Endothelial cell (in vitro differentiated cells): Measurements from ENCODE around the gene VEZF1. TPM values are rescaled to one million over a fixed set of nuclear protein-coding genes. Genes with fewer than 3 reads are reported as not detected.
"Not testable (repeated sequence)": the region's sequence is repeated elsewhere in the genome, so short reads cannot be mapped to it uniquely, and the experiment has no call there.

Experiments used
- DNase-seq: peaks from one replicate; pipeline ENCODE4 v3.0.0; 2021; ENCODE audit warnings: low spot score
- H3K27ac Mint-ChIP-seq: one replicate; pipeline ENCODE4 v1.8.0; 2021; ENCODE audit warnings: mixed read lengths, inconsistent platforms; ENCODE audit not compliant: unreplicated experiment
- H3K27me3 Mint-ChIP-seq: one replicate; pipeline ENCODE4 v1.8.0; 2021; ENCODE audit warnings: mild to moderate bottlenecking, moderate library complexity, mixed read lengths, inconsistent platforms; ENCODE audit not compliant: unreplicated experiment
- H3K36me3 Mint-ChIP-seq: one replicate; pipeline ENCODE4 v1.8.0; 2021; ENCODE audit warnings: mild to moderate bottlenecking, low read depth, mixed read lengths, inconsistent platforms; ENCODE audit not compliant: unreplicated experiment
- H3K4me1 Mint-ChIP-seq: one replicate; pipeline ENCODE4 v1.8.0; 2021; ENCODE audit warnings: mild to moderate bottlenecking, mixed read lengths, inconsistent platforms; ENCODE audit not compliant: unreplicated experiment
- H3K4me3 Mint-ChIP-seq: one replicate; pipeline ENCODE4 v1.8.0; 2021; ENCODE audit warnings: mild to moderate bottlenecking, mixed read lengths, inconsistent platforms; ENCODE audit not compliant: unreplicated experiment
- H3K9me3 Mint-ChIP-seq: one replicate; pipeline ENCODE4 v1.8.0; 2021; ENCODE audit warnings: mixed read lengths, inconsistent platforms; ENCODE audit not compliant: unreplicated experiment
- total RNA-seq: library from RNA; stranded (reverse); fragmentation: NEBNext Ultra II Directional; extraction: Animal tissue kit (Norgen Biotek cat#: 25700); gene quantifications from one replicate; pipeline ENCODE4 v1.2.1, GENCODE V29; 2021; ENCODE audit not compliant: unreplicated experiment
- TF ChIP-seq, protein P1 (sequence below): fragments of 200-600 bp; sonication (generic); IDR thresholded peaks from one replicate; pipeline ENCODE4 v1.5.0; 2021; ENCODE audit warnings: antibody characterized with exemption; ENCODE audit not compliant: unreplicated experiment

The VEZF1 gene
- total RNA-seq, 1 donor from 2014 or later: 43.7 TPM

DNA sequence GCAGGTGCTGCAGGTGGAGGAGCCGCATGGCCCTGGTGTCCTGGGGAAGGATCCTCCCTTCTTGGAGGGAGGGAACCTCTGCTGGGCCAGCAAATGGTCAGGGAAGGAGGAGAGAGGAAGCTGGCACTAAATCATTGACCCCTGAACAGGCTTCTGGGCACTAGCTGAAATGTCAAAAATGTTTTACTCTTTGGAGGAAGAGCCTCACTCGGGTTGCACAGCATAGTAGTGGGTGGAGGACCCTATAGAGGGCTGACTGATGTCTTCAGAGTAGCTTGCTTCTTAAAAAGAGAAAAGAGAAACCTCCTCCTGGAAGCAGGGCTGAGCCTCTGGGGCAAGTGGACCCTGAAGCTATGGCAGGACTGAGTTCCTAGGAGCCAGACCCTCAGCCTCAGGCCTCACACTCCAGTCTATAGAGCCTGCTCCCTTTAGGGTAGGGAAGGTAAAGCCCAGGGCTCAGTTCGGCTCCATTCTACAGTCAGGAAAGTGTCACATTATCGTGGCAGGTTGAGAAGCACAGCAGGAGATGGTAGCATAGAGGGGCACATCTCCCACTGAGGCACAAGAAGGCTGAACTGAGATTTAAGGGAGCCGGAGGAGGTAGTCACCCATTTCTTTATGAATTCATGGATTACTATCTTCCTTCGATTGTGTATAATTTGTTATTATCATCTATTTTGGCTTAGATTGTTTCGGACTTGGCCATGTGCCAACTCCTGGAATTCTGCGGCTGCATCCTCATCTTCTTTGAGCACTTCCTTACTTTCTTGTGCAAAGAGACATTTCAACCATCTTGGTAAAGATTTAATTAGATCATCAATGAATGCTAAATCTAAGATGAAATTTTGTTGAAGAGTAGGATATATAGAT lies 25.5 kb downstream of the VEZF1 start:
- no peaks in the 10 kb centered on the region for H3K9me3 Mint-ChIP-seq
- TF ChIP-seq, protein P1, sequence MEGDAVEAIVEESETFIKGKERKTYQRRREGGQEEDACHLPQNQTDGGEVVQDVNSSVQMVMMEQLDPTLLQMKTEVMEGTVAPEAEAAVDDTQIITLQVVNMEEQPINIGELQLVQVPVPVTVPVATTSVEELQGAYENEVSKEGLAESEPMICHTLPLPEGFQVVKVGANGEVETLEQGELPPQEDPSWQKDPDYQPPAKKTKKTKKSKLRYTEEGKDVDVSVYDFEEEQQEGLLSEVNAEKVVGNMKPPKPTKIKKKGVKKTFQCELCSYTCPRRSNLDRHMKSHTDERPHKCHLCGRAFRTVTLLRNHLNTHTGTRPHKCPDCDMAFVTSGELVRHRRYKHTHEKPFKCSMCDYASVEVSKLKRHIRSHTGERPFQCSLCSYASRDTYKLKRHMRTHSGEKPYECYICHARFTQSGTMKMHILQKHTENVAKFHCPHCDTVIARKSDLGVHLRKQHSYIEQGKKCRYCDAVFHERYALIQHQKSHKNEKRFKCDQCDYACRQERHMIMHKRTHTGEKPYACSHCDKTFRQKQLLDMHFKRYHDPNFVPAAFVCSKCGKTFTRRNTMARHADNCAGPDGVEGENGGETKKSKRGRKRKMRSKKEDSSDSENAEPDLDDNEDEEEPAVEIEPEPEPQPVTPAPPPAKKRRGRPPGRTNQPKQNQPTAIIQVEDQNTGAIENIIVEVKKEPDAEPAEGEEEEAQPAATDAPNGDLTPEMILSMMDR: no peak
- DNase-seq: no peak
- H3K27ac Mint-ChIP-seq: no peak overlapping the region
- H3K36me3 Mint-ChIP-seq: no peaks in the 10 kb centered on the region
- peaks cover 2% of the 10 kb centered on the region for H3K27me3 Mint-ChIP-seq
- H3K4me3 Mint-ChIP-seq: no peak overlapping the region
- H3K4me1 Mint-ChIP-seq: no peaks in the 10 kb centered on the region

DNA sequence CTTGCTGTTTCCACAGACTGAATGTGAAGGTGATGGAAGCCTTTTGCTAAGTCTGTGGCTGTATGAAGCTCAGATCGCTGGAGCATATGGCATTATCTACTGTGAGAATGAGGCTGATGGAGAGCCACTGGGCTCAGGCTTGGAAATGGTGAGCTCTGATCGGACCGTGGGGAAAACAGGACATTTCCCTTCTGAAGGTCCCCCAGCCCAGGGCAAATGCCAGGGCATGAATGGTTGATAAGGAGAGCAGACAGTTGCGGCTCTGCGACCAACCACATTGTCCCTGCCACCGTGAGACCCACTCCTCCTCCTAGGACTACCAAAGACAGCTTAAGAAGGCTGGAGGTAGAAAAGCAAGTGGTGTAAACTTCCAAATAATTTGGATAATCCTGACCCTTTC lies 28.1 kb downstream of the VEZF1 start:
- no peak for DNase-seq
- Mint-ChIP-seq H3K27me3 (peaks cover 11% of the 10 kb centered on the region), H3K27ac (no peak overlapping the region), H3K36me3 (no peaks in the 10 kb centered on the region), H3K4me1 (peaks cover 4% of the 10 kb centered on the region), H3K9me3 (no peaks in the 10 kb centered on the region), H3K4me3 (no peak overlapping the region)
- TF ChIP-seq, protein P1: no peak

DNA sequence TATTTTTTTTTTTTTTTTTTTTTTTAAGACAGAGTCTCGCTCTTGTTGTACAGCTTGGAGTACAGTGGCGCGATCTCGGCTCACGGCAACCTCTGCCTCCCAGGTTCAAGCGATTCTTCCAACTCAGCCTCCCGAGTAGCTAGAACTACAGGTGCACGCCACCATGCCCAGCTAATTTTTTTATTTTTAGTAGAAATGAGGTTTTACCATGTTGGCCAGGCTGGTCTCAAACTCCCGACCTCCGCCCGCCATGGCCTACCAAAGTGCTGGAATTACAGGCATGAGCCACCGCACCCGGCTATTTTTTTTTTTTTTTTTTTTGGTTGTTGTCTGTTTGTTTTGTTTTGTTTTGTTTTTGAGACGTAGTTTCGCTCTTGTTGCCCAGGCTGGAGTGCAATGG lies 29.7 kb downstream of the VEZF1 start:
- Mint-ChIP-seq H3K4me1 (peaks cover 13% of the 10 kb centered on the region), H3K27me3 (peaks cover 19% of the 10 kb centered on the region)
- not testable (repeated sequence) for H3K27ac Mint-ChIP-seq, H3K9me3 Mint-ChIP-seq, H3K36me3 Mint-ChIP-seq, H3K4me3 Mint-ChIP-seq, DNase-seq

DNA sequence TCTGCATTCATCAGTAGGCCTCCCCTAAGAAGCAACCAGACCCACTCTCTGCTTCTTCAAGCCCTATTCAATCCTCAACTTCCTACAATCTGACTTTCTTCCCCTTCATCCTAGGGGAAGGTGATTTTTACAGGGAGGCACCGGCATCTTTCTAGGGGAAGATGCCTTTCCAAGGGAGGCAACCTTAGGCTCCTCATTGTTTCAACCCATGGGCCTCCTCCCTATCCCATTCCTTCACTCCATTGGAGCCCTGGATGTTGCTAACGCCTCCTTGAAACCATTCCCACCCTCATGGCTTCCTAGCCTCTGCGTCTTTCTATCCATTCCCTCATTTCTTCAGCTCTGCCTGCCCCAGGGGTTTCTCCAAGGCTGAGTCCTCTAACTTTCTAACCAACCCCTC lies 30.2 kb downstream of the VEZF1 start:
- H3K9me3 Mint-ChIP-seq: no peaks in the 10 kb centered on the region
- peaks cover 18% of the 10 kb centered on the region for H3K4me1 Mint-ChIP-seq
- peaks cover 19% of the 10 kb centered on the region for H3K27me3 Mint-ChIP-seq
- H3K36me3 Mint-ChIP-seq: no peaks in the 10 kb centered on the region
- no peak overlapping the region for H3K27ac Mint-ChIP-seq
- TF ChIP-seq, protein P1: no peak
- H3K4me3 Mint-ChIP-seq: no peak overlapping the region
- DNase-seq: no peak

DNA sequence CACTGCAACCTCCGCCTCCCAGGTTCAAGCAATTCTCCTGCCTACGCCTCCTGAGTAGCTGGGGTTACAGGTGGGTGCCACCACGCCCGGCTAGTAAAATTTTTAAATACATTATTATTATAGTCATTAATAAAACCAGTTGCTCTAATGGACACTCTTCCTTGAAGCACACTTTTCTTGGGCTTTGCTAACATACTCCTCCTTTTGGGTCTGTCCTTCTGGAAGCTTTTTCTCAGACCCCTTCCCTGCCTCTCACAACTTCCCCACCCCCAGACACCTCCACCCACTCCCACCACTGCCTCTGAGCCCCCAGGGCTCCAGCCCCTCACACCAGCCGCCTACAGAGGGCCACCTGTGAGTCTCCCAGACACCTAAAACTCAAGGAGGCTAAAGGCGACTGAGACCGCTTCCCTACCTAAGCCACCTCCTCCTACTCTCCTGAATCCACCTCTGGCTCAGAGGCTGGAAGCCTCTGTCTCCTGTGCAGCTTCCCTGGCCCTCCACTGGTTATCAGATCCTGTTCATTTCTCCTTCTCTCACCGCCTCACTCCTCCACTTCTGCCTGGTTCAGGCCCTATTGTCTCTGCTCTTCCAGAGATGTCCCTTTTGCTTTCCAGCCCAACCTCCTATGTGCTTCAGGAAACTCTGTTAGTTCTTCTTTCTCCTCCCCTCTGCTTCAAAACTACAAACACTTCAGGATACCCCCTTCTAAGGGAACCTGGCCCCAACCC lies 30.8 kb downstream of the VEZF1 start:
- TF ChIP-seq, protein P1: no peak
- no peak for DNase-seq
- H3K36me3 Mint-ChIP-seq: no peaks in the 10 kb centered on the region
- no peak overlapping the region for H3K27ac Mint-ChIP-seq
- peaks cover 22% of the 10 kb centered on the region for H3K4me1 Mint-ChIP-seq
- peaks cover 19% of the 10 kb centered on the region for H3K27me3 Mint-ChIP-seq
- H3K4me3 Mint-ChIP-seq: no peak overlapping the region
- H3K9me3 Mint-ChIP-seq: no peaks in the 10 kb centered on the region
